HG03064 (cell line): ENCODE measurements around the gene DAPK1.

Experiments used
- ATAC-seq: cut with Tn5 transposase; IDR thresholded peaks from one replicate; pipeline ENCODE4 v1.9.1; 2021; ENCODE audit warnings: low read depth; ENCODE audit not compliant: unreplicated experiment

Gene DAPK1

DNA sequence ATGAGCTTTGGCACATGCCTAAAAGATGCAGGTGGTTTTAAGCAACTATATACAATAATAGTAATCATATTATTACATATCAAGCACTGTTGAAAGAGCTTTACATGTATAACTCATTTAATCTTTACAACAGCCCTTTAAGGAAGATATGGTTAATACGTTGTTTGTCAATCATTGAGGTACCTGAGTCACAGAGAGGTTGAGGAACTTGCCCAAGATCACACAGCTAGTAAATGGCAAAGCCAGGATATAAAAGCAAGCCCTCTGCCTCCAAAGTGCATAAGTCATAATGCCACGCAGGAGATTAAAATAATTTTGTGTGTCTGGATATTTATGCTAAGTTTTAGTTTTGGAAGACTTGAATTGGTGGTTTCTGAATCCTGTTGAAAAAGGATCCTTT is 90.2 kb downstream of the DAPK1 start:
- no peak for ATAC-seq

GRCh38 chr9:87588339-87588738 is 90.7 kb downstream of the DAPK1 start:
- no peak for ATAC-seq

- ATAC-seq = no peak
These were observed 93.3 kb downstream of the DAPK1 start for GRCh38 chr9:87590996-87591395.

DNA sequence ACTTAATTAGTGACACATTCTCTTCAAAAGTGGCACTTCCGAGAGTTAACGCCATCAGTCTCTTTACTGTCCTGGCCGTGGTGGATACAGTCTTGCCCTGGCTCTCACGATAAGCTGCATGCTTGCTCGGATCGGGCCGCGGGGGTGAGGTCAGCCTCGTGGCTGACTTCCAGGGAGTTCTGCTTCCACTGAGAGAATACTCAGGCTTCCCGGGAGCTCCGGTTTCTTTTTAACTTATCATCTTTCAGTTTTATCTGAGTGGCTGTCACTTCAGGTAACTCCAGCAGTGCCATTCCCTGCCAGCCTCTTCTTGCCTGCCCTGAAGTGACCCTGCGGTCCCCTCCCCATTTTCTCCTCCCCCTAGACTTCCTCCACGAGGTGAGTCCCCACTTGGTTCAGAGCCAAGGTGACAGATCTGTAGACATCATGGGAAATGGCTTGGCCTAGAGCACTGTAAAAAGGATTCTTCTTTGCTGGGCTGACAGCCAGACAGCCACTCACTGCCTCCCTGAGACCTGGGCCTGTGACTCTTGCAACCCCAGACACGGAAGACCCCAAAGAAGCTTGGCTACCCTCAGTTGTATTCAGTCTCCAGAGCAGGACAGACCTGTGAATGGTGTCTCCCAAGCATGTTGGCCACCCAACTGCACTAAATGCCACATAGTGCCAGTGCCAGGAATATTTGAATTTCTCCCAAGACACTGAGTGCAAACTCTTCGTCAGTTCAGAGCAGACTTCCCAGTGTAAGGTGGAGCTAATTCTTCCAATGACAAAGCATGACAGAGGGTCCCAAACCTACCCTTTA is 95.1 kb downstream of the DAPK1 start:
- ATAC-seq = no peak

DNA sequence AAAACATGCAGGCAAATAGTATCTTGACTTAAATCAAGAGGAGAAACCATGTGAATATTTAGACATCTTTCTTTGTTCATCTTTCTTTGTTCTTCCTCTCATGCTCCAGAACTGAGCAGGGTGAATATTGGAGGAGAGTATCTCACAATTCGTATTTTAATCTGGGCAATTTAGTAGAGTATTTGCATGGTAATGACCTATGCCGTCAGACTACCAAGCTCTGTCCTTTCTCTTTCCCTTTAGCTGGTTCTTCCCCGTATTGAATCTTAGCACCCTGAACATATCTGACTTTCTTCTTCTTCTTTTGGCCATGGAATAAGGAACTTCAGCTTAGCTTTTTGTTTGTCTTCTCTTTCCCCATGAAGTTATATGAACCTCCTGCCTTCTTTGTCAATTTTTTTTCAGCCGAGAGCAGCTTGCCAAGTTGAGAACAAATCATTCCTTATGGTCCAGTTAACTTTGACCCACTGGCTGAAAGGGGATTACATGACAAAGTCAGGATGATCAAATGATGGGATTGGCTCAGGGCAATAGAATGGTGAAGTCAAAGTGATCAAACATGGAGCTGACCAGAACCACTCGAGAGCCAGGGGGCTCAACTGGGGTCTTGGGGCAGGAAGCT is 95.8 kb downstream of the DAPK1 start:
- no peak for ATAC-seq

DNA sequence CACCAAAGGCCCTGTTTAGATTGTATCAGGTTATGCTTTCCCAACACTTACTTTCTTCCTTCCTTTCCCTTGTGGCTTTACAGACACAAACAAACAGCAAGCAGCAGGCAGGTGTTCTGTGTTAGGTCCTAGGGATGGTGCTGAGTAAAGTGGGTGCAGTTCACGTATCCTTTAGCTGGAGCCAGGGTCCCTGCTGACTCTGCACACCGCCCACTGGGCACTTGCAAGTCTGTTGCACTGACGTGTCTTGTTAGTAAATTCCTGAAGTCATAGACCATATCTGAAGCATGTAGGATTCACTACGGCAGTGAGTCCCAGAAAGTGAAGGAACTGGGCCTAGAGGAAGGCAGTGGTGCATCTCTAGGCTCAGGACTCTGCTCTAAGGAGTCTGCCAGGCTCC is 96.5 kb downstream of the DAPK1 start:
- no peak for ATAC-seq

GRCh38 chr9:87594662-87595061 is 97.0 kb downstream of the DAPK1 start:
- ATAC-seq = no peak

GRCh38 chr9:87595610-87596009 is 97.9 kb downstream of the DAPK1 start:
- no peak for ATAC-seq

- no peak for ATAC-seq
These were observed 99.2 kb downstream of the DAPK1 start for GRCh38 chr9:87596862-87597261.

DNA sequence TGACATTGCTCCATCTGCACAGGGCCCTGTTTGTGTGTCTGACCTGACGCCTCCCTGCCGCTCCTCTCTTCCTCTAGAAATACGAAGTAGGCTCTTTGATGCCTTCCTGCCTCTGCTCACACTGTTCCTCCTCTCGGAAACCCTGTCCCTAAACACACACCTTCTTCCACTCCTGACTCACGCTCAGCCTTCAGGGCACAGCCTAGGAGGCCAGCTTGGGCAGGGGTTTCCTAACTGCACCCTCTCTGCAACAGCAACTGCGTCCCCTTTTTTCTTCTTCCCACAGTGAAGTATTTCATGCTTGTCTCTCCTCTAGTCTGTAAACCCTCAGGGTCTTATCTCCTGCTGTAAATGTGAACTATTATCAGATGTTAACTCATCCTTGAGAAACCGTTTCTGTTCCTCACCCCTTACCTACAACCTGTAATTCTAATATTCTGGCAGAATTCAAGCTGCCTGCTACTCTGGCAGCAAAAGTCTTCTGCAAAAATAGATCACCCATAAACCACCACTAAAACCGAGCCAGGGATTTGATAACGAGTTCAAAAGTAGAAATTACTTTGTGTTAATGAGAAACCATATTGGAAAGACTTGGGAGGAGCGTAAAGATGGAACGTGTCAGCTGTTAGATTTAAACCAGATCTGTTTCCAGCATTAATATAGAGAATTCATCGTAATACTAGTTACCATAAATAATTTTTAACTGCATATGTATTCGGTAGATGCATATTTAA is 100.2 kb downstream of the DAPK1 start:
- no peak for ATAC-seq

DNA sequence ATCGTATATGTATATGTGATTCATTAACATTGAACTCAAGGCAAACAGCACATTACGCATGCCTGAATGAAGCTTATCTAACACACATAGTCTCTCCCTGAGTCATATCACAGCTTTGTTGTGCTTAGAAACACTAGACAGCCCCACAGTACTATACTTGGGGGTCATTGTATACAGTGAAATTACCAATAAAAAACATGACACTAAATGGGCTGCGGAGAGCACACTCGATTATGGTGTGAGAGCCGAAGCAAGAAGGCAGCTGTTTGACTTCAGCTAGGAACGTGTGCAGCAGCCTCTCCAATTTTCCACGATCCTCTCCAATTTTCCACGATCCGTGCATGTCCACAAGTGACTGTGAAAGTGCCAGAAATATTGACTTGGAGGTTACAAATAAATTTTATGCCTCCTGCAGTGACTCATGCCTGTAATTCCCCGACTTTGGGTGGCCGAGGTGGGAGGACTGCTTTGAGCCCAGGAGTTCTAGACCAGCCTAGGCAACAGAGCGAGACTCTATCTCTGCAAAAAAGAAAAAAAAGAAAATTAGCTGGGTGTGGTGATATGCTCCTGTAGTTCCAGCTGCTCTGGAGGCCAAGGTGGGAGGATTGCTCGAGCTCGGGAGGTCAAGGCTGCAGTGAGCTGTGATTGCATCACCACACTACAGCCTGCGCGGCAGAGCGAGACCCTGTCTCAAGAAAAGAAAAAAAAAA is 102.4 kb downstream of the DAPK1 start:
- no peak for ATAC-seq

GRCh38 chr9:87601176-87601575 is 103.5 kb downstream of the DAPK1 start:
- no peak for ATAC-seq

DNA sequence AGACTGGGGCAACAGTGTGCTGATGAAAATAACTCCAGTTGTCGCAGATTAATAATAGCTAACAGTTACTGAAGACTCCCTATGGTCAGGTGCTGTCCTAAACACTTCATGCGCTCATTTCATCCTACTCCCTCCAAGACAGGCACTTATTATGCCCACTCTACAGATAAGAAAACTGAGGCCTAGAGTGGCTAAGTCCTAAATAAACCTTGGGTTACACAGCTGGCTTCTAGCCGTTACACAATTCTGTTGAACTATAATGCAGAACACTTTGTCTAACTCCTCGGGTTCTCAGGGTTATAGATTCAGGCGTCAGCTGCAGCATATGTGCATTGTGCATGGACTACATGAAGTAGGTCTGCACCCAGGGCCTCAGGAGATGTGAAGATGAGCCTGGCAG is 103.9 kb downstream of the DAPK1 start:
- ATAC-seq = no peak

- no peak for ATAC-seq
These were observed 105.4 kb downstream of the DAPK1 start for GRCh38 chr9:87602933-87603643.

GRCh38 chr9:87603854-87604490 is 106.3 kb downstream of the DAPK1 start:
- ATAC-seq = no peak

DNA sequence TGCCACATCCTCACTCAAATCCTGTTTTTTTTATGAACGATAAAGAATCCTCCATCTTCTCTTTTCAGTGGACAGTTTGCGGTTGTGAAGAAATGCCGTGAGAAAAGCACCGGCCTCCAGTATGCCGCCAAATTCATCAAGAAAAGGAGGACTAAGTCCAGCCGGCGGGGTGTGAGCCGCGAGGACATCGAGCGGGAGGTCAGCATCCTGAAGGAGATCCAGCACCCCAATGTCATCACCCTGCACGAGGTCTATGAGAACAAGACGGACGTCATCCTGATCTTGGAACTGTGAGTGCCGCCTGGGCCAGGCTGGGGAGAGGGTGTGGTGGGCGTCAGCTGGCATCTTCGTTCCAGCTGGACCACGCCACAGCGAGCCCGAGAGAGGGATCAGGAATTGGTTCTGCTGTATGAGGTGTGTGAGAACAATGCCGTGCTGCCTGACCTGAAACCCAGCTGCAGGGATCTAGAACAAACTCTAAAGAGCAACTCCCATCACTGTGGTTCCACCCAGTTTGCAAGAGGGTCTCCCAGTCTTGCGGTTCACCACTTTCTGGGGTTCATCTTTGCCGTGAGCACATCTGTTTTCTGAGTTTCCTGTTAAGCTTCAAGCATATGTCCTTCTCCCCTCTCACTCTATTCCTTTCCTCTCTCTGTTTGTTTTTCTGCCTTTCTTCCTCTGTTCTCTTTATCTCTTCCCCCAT is 107.4 kb downstream of the DAPK1 start:
- ATAC-seq = no peak

DNA sequence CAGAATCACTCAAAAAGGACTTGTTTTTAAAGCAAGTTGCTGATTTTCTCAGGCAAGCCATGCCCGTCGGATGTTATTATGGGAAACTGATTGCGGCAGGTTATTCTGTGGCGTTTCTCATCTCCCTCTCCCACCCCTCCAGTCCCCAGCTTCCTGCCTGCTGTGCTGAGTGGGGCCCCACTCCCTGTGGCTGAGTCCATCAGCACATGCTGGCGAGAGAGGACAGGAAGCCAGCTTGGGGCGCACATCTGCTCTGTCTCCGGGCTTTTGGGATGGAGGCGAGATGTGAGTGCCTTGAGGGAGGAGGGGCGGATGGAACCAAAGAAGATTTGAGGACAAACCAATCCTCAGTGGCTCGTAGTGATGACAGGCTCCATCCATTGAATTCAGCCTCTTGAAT is 108.0 kb downstream of the DAPK1 start:
- ATAC-seq = no peak

- ATAC-seq = no peak
These were observed 109.3 kb downstream of the DAPK1 start for GRCh38 chr9:87606841-87607521.

DNA sequence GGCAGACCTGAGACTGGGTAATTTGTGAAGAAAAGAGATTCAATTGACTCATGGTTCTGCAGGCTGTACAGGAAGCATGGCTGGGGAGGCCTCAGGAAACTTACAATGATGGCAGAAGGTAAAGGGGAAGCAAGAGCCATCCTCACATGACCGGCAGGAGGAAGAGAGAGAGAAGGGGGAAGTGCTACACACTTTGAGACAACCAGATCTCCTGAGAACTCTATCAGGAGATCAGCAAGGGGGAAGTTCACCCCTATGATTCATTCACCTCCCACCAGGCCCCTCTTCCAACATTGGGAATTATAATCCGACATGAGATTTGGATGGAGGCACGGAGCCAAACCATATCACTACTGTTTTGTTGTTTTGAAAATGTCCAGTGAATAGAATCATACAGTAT is 110.2 kb downstream of the DAPK1 start:
- ATAC-seq = no peak
